DOHH2 (cell line): ENCODE data around the gene AZIN2.

ENCODE experiments used
- CTCF ChIP-seq: fragments of 200-600 bp; sonication (generic); IDR thresholded peaks from one replicate; pipeline ENCODE4 v1.5.1; 2014; ENCODE audit warnings: antibody characterized with exemption, mild to moderate bottlenecking, low read depth, low read length; ENCODE audit not compliant: poor library complexity, severe bottlenecking
- EZH2phosphoT487 ChIP-seq: fragments of 200-600 bp; sonication (generic); IDR thresholded peaks from 2 replicates; pipeline ENCODE4 v1.6.1; 2017; ENCODE audit warnings: borderline replicate concordance, mild to moderate bottlenecking, antibody characterized with exemption, low read length, moderate library complexity, mixed read lengths

- TF ChIP-seq CTCF (no peak), EZH2phosphoT487 (no peak)
Observed at GRCh38 chr1:33163621-33164519, 82.9 kb downstream of the AZIN2 start.
